CD14-positive monocyte (primary cell): ENCODE results near the gene AGK. TPM values are rescaled to one million over a fixed set of nuclear protein-coding genes. Genes with fewer than 3 reads are reported as not detected.

Experiments
- DNase-seq, 3 donors: peaks; one replicate each; pipeline ENCODE4 v3.0.0-alpha.2; 2011 to 2022
- H2AFZ ChIP-seq: 2 replicates; pipeline ENCODE4 v1.6.0; 2012; ENCODE audit warnings: mild to moderate bottlenecking, low read depth, low read length, inconsistent platforms; ENCODE audit not compliant: insufficient read depth, poor library complexity, severe bottlenecking
- H3K27ac ChIP-seq, 2 donors: 1 replicate in 1 of 2; 2 replicates in 1 of 2; pipeline ENCODE4 v1.5.1; 2012 to 2013; ENCODE audit warnings: low read length in 2 of 2, control low read depth in 1 of 2, inconsistent platforms in 1 of 2, low read depth in 1 of 2, mild to moderate bottlenecking in 1 of 2
- H3K27me3 ChIP-seq, 2 donors: one replicate each; pipeline versions ENCODE4 v1.6.0 to v1.6.1; 2011 to 2013; ENCODE audit warnings: low read length in 2 of 2; ENCODE audit not compliant: control insufficient read depth in 2 of 2, insufficient read depth in 2 of 2
- H3K36me3 ChIP-seq, 2 donors: replicated peaks in 1 of 2; 1 replicate in 1 of 2; 2 replicates in 1 of 2; pipeline versions ENCODE4 v1.5.1 to v1.6.1; 2012 to 2013; ENCODE audit warnings: low read length in 2 of 2, control low read depth in 1 of 2, inconsistent platforms in 1 of 2, mild to moderate bottlenecking in 1 of 2; ENCODE audit not compliant: insufficient read depth in 2 of 2, control insufficient read depth in 1 of 2
- H3K4me1 ChIP-seq, 2 donors: 1 replicate in 1 of 2; 2 replicates in 1 of 2; pipeline versions ENCODE4 v1.5.1 to v1.6.1; 2012 to 2013; ENCODE audit warnings: low read length in 2 of 2, control low read depth in 1 of 2, inconsistent platforms in 1 of 2, mild to moderate bottlenecking in 1 of 2, moderate library complexity in 1 of 2; ENCODE audit not compliant: insufficient read depth in 2 of 2, control insufficient read depth in 1 of 2
- H3K4me2 ChIP-seq: replicated peaks from 2 replicates; pipeline ENCODE3; 2012; ENCODE audit warnings: low read length, moderate library complexity, mild to moderate bottlenecking; ENCODE audit not compliant: poor library complexity, severe bottlenecking; ENCODE audit errors: extremely low read depth
- H3K4me3 ChIP-seq, 3 experiments: fragments of 200-600 bp in 1 of 3; sonication (generic) in 1 of 3; replicated peaks in 1 of 3; 1 replicate in 2 of 3; 2 replicates in 1 of 3; pipeline ENCODE4 v1.5.1; 2011 to 2013; ENCODE audit warnings: low read length in 3 of 3, mild to moderate bottlenecking in 3 of 3, control low read depth in 2 of 3, low read depth in 2 of 3, inconsistent platforms in 1 of 3, moderate library complexity in 1 of 3
- H3K79me2 ChIP-seq: 2 replicates; pipeline ENCODE4 v1.6.0; 2012; ENCODE audit warnings: mild to moderate bottlenecking, control low read depth, inconsistent platforms, low read length, moderate library complexity; ENCODE audit not compliant: insufficient read depth
- H3K9ac ChIP-seq: 2 replicates; pipeline ENCODE4 v1.6.0; 2017; ENCODE audit warnings: low read length, mild to moderate bottlenecking; ENCODE audit not compliant: insufficient read depth, poor library complexity, severe bottlenecking
- H3K9me3 ChIP-seq, 2 donors: replicated peaks in 1 of 2; 1 replicate in 1 of 2; 2 replicates in 1 of 2; pipeline versions ENCODE4 v1.5.1 to v1.6.1; 2012 to 2013; ENCODE audit warnings: low read length in 2 of 2, control low read depth in 1 of 2; ENCODE audit not compliant: control insufficient read depth in 1 of 2, insufficient read depth in 1 of 2
- H4K20me1 ChIP-seq: 2 replicates; pipeline ENCODE4 v1.6.0; 2012; ENCODE audit warnings: mild to moderate bottlenecking, low read length, control low read depth, moderate library complexity; ENCODE audit not compliant: insufficient read depth
- H3K27ac Mint-ChIP-seq, 7 donors: one replicate each; pipeline ENCODE4 v1.8.0; 2020; ENCODE audit warnings: mild to moderate bottlenecking in 7 of 7, mixed read lengths in 7 of 7, moderate library complexity in 6 of 7, inconsistent platforms in 2 of 7
- H3K27me3 Mint-ChIP-seq, 3 donors: one replicate each; pipeline ENCODE4 v1.8.0; 2021 to 2022; ENCODE audit warnings: low read depth in 3 of 3, mild to moderate bottlenecking in 3 of 3, mixed read lengths in 3 of 3, moderate library complexity in 3 of 3, inconsistent platforms in 1 of 3
- H3K36me3 Mint-ChIP-seq, 2 donors: one replicate each; pipeline ENCODE4 v1.8.0; 2020; ENCODE audit warnings: mixed read lengths in 2 of 2, inconsistent platforms in 1 of 2, mild to moderate bottlenecking in 1 of 2
- H3K4me1 Mint-ChIP-seq: one replicate; pipeline ENCODE4 v1.8.0; 2020; ENCODE audit warnings: mild to moderate bottlenecking, mixed read lengths
- H3K4me3 Mint-ChIP-seq, 2 donors: one replicate each; pipeline ENCODE4 v1.8.0; 2020; ENCODE audit warnings: mild to moderate bottlenecking in 2 of 2, mixed read lengths in 2 of 2, moderate library complexity in 1 of 2
- H3K9me3 Mint-ChIP-seq, 7 donors: one replicate each; pipeline ENCODE4 v1.8.0; 2020 to 2022; ENCODE audit warnings: mixed read lengths in 7 of 7, mild to moderate bottlenecking in 6 of 7, moderate library complexity in 6 of 7, inconsistent platforms in 2 of 7
- CTCF ChIP-seq: fragments of 200-600 bp; IDR thresholded peaks from one replicate; pipeline ENCODE4 v1.8.0; 2022; ENCODE audit warnings: antibody characterized with exemption, mild to moderate bottlenecking
- WGBS: methylation state at CpG from one replicate; pipeline ENCODE4 v1.1.5; 2013; ENCODE audit warnings: missing lambda C conversion rate; ENCODE audit not compliant: insufficient coverage; 5-methylcytosine and 5-hydroxymethylcytosine counted together
- intact Hi-C, 2 donors: fragments of 100-400 bp; cut with micrococcal nuclease; formaldehyde crosslinking; loops; one replicate each; pipeline versions ENCODE4 v1.15.0 to v1.15.1; 2023
- polyA plus RNA-seq, 3 donors: library from polyadenylated mRNA; depleted of rRNA in 1 of 3; unstranded in 2 of 3; stranded (reverse) in 1 of 3; fragments of 300-500 nt in 2 of 3; fragments of >200 nt in 1 of 3; fragmentation: Illumina TruSeq in 2 of 3; gene quantifications; 1 replicate in 2 of 3; 2 replicates in 1 of 3; pipeline ENCODE4 v1.2.3, GENCODE V29; 2012 to 2021

Gene AGK
- polyA plus RNA-seq, 3 donors, result 10.0 to 11.0 (median 11.0) TPM

- Histone ChIP-seq H2AFZ (no peak overlapping the region), H3K9ac (no peak overlapping the region), H3K4me3 (no peak overlapping the region), H4K20me1 (no peaks in the 10 kb centered on the region), H3K9me3 (peaks cover 4 to 11% of the 10 kb centered on the region in 2 donors), H3K4me2 (no peak overlapping the region), H3K4me1 (no peaks in the 10 kb centered on the region), H3K79me2 (no peaks in the 10 kb centered on the region), H3K27ac (no peak overlapping the region), H3K36me3 (peaks cover 6 to 65% of the 10 kb centered on the region in 2 donors), H3K27me3 (no peaks in the 10 kb centered on the region)
- Mint-ChIP-seq H3K9me3 (peaks cover 9 to 17% (median 15%) of the 10 kb centered on the region in 7 donors), H3K4me3 (no peak overlapping the region), H3K4me1 (peaks cover 8% of the 10 kb centered on the region), H3K36me3 (peaks cover 58 to 68% of the 10 kb centered on the region in 2 donors), H3K27me3 (no peaks in the 10 kb centered on the region), H3K27ac (peak overlapping the region in 2 of 7 donors; percentile 8 to 69)
- no CpG with 5 or more reads among the region's 3 CpGs for WGBS
- intact Hi-C loops, result no loop called here
- DNase-seq, result no peak
- no peak for TF ChIP-seq CTCF
These were observed 7.5 kb downstream of the AGK start for GRCh38 chr7:141558544-141559183.

- Mint-ChIP-seq H3K4me1 (peaks cover 10% of the 10 kb centered on the region), H3K36me3 (peaks cover 65 to 79% of the 10 kb centered on the region in 2 donors), H3K4me3 (no peak overlapping the region), H3K9me3 (peaks cover 16 to 28% (median 22%) of the 10 kb centered on the region in 7 donors), H3K27me3 (no peaks in the 10 kb centered on the region), H3K27ac (peak overlapping the region in 1 of 7 donors; percentile 21)
- no peaks in the 10 kb centered on the region for H3K79me2 ChIP-seq
- H4K20me1 ChIP-seq, result no peaks in the 10 kb centered on the region
- no peak for TF ChIP-seq CTCF
- WGBS, result 100% methylated on average over 1 of the region's 1 CpG
- DNase-seq, result peak in 1 of 3 donors; percentile 8
- no peak overlapping the region for H3K9ac ChIP-seq
- H3K36me3 ChIP-seq, result peaks cover 7 to 73% of the 10 kb centered on the region in 2 donors
- H3K27me3 ChIP-seq, result no peaks in the 10 kb centered on the region
- H3K9me3 ChIP-seq, result peaks cover 12 to 17% of the 10 kb centered on the region in 2 donors
- intact Hi-C loops, result no loop called here
- H3K4me1 ChIP-seq, result no peaks in the 10 kb centered on the region
- no peak overlapping the region for H3K27ac ChIP-seq
- no peak overlapping the region for H2AFZ ChIP-seq
- no peak overlapping the region for H3K4me3 ChIP-seq
- no peak overlapping the region for H3K4me2 ChIP-seq
These were observed 8.8 kb downstream of the AGK start for GRCh38 chr7:141559961-141560360.
